HepG2 (cell line): ENCODE measurements around the gene CTNND2. TPM values are rescaled to one million over a fixed set of nuclear protein-coding genes. Genes with fewer than 3 reads are reported as not detected.

ENCODE experiments used
- ATAC-seq: fragments of 200-7000 bp; cut with Tn5 transposase; 3 replicates; pipeline ENCODE4 v1.9.1; 2020; ENCODE audit warnings: mild to moderate bottlenecking, moderate library complexity
- BruUV-seq: library from RNA; stranded (reverse); fragments of 400-500 nt; replicated peaks from 2 replicates; lab custom pipeline; 2021; lab: Mats Ljungman, UMichigan
- CTCF ChIA-PET: fragments of 300-600 bp; formaldehyde crosslinking; extraction: SDS; loops from one replicate; lab custom pipeline; 2021; ENCODE audit warnings: low total read pairs, inconsistent platforms, low intra/inter-chr PET ratio; lab: Yijun Ruan, JAX
- POLR2A ChIA-PET: fragments of 350-600 bp; sonication (Branson Sonifier 250); formaldehyde crosslinking; loops from one replicate; lab custom pipeline; 2020; ENCODE audit warnings: antibody characterized with exemption, inconsistent platforms; lab: Yijun Ruan, JAX
- DNase-seq: peaks from one replicate; pipeline ENCODE4 v3.0.0-alpha.2; 2015; ENCODE audit warnings: low spot score
- FAIRE-seq: peaks from 3 replicates; lab custom pipeline; 2011; peaks lifted over from hg19 to GRCh38; lab: Jason Lieb, UNC
- H2AFZ ChIP-seq: one replicate; pipeline ENCODE4 v1.6.1; 2011; ENCODE audit warnings: low read length, inconsistent platforms
- H3K27ac ChIP-seq: fragments of 300-600 bp; 3 replicates; pipeline ENCODE4 v1.8.0; 2011; ENCODE audit warnings: mixed run types, mild to moderate bottlenecking, mixed read lengths, low read length, inconsistent platforms; ENCODE audit not compliant: insufficient read depth; ENCODE audit errors: extremely low read length
- H3K27me3 ChIP-seq, 2 experiments: fragments of 200-600 bp in 1 of 2; 2 replicates in 1 of 2; 3 replicates in 1 of 2; pipeline versions ENCODE4 v1.6.0 to v1.8.0; 2011; ENCODE audit warnings: low read length in 2 of 2, mild to moderate bottlenecking in 2 of 2, moderate library complexity in 2 of 2, inconsistent platforms in 1 of 2; ENCODE audit not compliant: insufficient read depth in 2 of 2, control insufficient read depth in 1 of 2
- H3K36me3 ChIP-seq, 2 experiments: fragments of 200-600 bp in 1 of 2; replicated peaks in 1 of 2; 2 replicates in 1 of 2; 3 replicates in 1 of 2; pipeline versions ENCODE4 v1.5.1 to v1.8.0; 2011; ENCODE audit warnings: low read length in 2 of 2, inconsistent platforms in 1 of 2; ENCODE audit not compliant: insufficient read depth in 2 of 2, control insufficient read depth in 1 of 2
- H3K4me1 ChIP-seq: 2 replicates; pipeline ENCODE4 v1.5.1; 2012; ENCODE audit warnings: low read length, inconsistent platforms; ENCODE audit not compliant: insufficient read depth
- H3K4me2 ChIP-seq: 2 replicates; pipeline ENCODE4 v1.6.0; 2011; ENCODE audit warnings: low read depth, low read length, inconsistent platforms
- H3K4me3 ChIP-seq, 3 experiments: fragments of 200-600 bp in 1 of 3; sonication (generic), shearing (Covaris generic) in 1 of 3; replicated peaks in 1 of 3; 2 replicates each; pipeline ENCODE4 v1.5.1; 2011 to 2016; ENCODE audit warnings: low read length in 3 of 3, inconsistent platforms in 2 of 3, low read depth in 2 of 3, mild to moderate bottlenecking in 2 of 3, control low read depth in 1 of 3, mixed read lengths in 1 of 3; ENCODE audit not compliant: insufficient read depth in 1 of 3
- H3K79me2 ChIP-seq: one replicate; pipeline ENCODE4 v1.6.1; 2011; ENCODE audit warnings: low read length, inconsistent platforms; ENCODE audit not compliant: insufficient read depth
- H3K9ac ChIP-seq: 2 replicates; pipeline ENCODE4 v1.6.0; 2011; ENCODE audit warnings: mild to moderate bottlenecking, low read depth, low read length, inconsistent platforms; ENCODE audit not compliant: insufficient read depth
- H3K9me3 ChIP-seq: 2 replicates; pipeline ENCODE4 v1.5.1; 2012; ENCODE audit warnings: mild to moderate bottlenecking, low read length
- H4K20me1 ChIP-seq: 2 replicates; pipeline ENCODE4 v1.6.0; 2011; ENCODE audit warnings: inconsistent platforms, mild to moderate bottlenecking, low read length, moderate library complexity; ENCODE audit not compliant: insufficient read depth
- ARHGAP35 ChIP-seq: sonication (generic); formaldehyde crosslinking; IDR thresholded peaks from 2 replicates; pipeline ENCODE4 v1.9.0; 2022; ENCODE audit warnings: mild to moderate bottlenecking, inconsistent platforms, moderate library complexity, missing genetic modification reagents, borderline replicate concordance
- GTF2F1 ChIP-seq: fragments of 150-350 bp; IDR thresholded peaks from 2 replicates; pipeline ENCODE4 v1.6.1; 2014; ENCODE audit warnings: low read length
- MTF2 ChIP-seq: sonication (generic); formaldehyde crosslinking; IDR thresholded peaks from 2 replicates; pipeline ENCODE4 v1.5.0; 2020; ENCODE audit warnings: missing genetic modification reagents, borderline replicate concordance
- RBM22 ChIP-seq: fragments of 200-400 bp; formaldehyde crosslinking; optimal IDR thresholded peaks from 2 replicates; pipeline ENCODE3; 2017; ENCODE audit warnings: mild to moderate bottlenecking, low read length, moderate library complexity
- REL ChIP-seq: sonication (generic); formaldehyde crosslinking; conservative IDR thresholded peaks from 2 replicates; pipeline ENCODE4 v1.8.0; 2022; ENCODE audit warnings: mild to moderate bottlenecking, missing genetic modification reagents, moderate library complexity
- SRSF4 ChIP-seq: fragments of 200-400 bp; formaldehyde crosslinking; IDR thresholded peaks from one replicate; pipeline ENCODE4 v1.6.1; 2018; ENCODE audit warnings: mild to moderate bottlenecking, low read depth, low read length, moderate library complexity; ENCODE audit not compliant: poor library complexity, severe bottlenecking
- XBP1 ChIP-seq: sonication (generic); formaldehyde crosslinking; IDR thresholded peaks from 2 replicates; pipeline ENCODE4 v1.5.0; 2020; ENCODE audit warnings: missing genetic modification reagents
- ZMAT3 ChIP-seq: sonication (generic); formaldehyde crosslinking; conservative IDR thresholded peaks from 2 replicates; pipeline ENCODE4 v1.7.0; 2021; ENCODE audit warnings: missing genetic modification reagents
- ZNF441 ChIP-seq: sonication (generic); formaldehyde crosslinking; IDR thresholded peaks from 2 replicates; pipeline ENCODE4 v1.7.0; 2021; ENCODE audit warnings: missing genetic modification reagents, borderline replicate concordance
- WGBS: methylation state at CpG from one replicate; pipeline ENCODE4 v1.1.6; 2017; ENCODE audit warnings: low lambda C conversion rate; 5-methylcytosine and 5-hydroxymethylcytosine counted together
- in situ Hi-C: cut with HindIII; loops from 2 replicates; pipeline ENCODE4 v1.10.0; 2017; ENCODE audit warnings: low pct_unique_long_range_greater_than_20kb; ENCODE audit not compliant: extremely low pct_ligation_motif_present
- intact Hi-C: fragments of 100-400 bp; cut with micrococcal nuclease; formaldehyde crosslinking; loops from one replicate; pipeline ENCODE4 v1.10.0; 2022; ENCODE audit not compliant: unreplicated experiment
- polyA plus RNA-seq, 8 experiments: library from polyadenylated mRNA; depleted of rRNA in 3 of 8; stranded (reverse) in 7 of 8; unstranded in 1 of 8; fragments of >200 nt; fragmentation: Illumina TruSeq in 4 of 8; extraction: Trizol in 4 of 8; gene quantifications; 2 replicates each; pipeline versions ENCODE4 v1.2.1 to v1.2.3, GENCODE V29; 2011 to 2016; ENCODE audit warnings: low read depth in 4 of 8, missing spikeins in 1 of 8, mixed read lengths in 1 of 8; ENCODE audit not compliant: insufficient read depth in 1 of 8
- total RNA-seq, 5 experiments: library from RNA; depleted of rRNA; stranded (reverse); fragments of >200 nt; fragmentation: Illumina TruSeq; extraction: Trizol; gene quantifications; 2 replicates each; pipeline ENCODE4 v1.2.3, GENCODE V29; 2016; ENCODE audit warnings: low read depth in 1 of 5
- TF ChIP-seq, protein P1 (sequence below): IDR thresholded peaks from 2 replicates; pipeline ENCODE4 v1.6.1; 2016; ENCODE audit warnings: low read depth, borderline replicate concordance
- TF ChIP-seq, protein P2 (sequence below): sonication (generic); formaldehyde crosslinking; conservative IDR thresholded peaks from 2 replicates; pipeline ENCODE4 v1.5.0; 2020; ENCODE audit warnings: missing genetic modification reagents

The CTNND2 gene
- total and polyA plus RNA-seq, 2 of the 13 experiments (the other 11 are each of a cell fraction or from before 2014, with no cell fraction given): not detected

DNA sequence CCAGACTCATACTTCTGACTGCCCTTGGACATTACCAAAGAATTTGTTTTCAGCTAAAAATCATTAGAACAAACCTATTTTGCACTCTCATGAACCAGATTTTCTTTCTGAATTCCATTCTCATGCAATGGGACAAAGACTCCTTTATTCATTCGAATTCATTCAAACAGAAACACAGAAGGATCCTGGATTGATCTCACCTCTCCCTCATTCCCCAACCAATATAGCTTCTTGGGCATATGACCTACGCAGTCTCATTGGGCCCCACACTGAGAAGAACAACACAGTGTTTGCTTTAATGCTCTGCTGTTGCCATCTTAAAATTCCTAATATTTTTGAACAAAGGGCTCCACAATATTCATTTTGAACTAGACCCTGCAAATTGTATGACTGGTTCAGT lies 392.4 kb downstream of the CTNND2 start:
- Histone ChIP-seq H3K79me2 (no peaks in the 10 kb centered on the region), H3K9ac (no peak overlapping the region), H3K4me2 (no peak overlapping the region), H3K36me3 (no peaks in the 10 kb centered on the region), H3K4me1 (peaks cover 9% of the 10 kb centered on the region; the same call in 1 of the 2 replicates), H4K20me1 (no peaks in the 10 kb centered on the region), H3K4me3 (no peak overlapping the region), H3K27ac (no peak overlapping the region), H3K9me3 (no peaks in the 10 kb centered on the region), H3K27me3 (no peaks in the 10 kb centered on the region), H2AFZ (no peak overlapping the region)
- ATAC-seq (no peak), FAIRE-seq (no peak), DNase-seq (peak; percentile 16)
- intact Hi-C loops: no loop called here
- in situ Hi-C loops: no loop called here
- no TSS peak for BruUV-seq
- 23% methylated on average over 2 of the region's 2 CpGs for WGBS
- CTCF ChIA-PET: no interaction called here
- no peak for TF ChIP-seq REL (CRISPR knock-in tag)
- TF ChIP-seq MTF2: no peak
- no peak for TF ChIP-seq RBM22
- TF ChIP-seq, protein P1, sequence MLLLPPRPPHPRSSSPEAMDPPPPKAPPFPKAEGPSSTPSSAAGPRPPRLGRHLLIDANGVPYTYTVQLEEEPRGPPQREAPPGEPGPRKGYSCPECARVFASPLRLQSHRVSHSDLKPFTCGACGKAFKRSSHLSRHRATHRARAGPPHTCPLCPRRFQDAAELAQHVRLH (CRISPR knock-in tag): no peak
- no peak for TF ChIP-seq GTF2F1
- no peak for TF ChIP-seq ZNF441
- TF ChIP-seq, protein P2, sequence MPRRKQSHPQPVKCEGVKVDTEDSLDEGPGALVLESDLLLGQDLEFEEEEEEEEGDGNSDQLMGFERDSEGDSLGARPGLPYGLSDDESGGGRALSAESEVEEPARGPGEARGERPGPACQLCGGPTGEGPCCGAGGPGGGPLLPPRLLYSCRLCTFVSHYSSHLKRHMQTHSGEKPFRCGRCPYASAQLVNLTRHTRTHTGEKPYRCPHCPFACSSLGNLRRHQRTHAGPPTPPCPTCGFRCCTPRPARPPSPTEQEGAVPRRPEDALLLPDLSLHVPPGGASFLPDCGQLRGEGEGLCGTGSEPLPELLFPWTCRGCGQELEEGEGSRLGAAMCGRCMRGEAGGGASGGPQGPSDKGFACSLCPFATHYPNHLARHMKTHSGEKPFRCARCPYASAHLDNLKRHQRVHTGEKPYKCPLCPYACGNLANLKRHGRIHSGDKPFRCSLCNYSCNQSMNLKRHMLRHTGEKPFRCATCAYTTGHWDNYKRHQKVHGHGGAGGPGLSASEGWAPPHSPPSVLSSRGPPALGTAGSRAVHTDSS: no peak
- TF ChIP-seq SRSF4: no peak
- no peak for TF ChIP-seq ARHGAP35
- TF ChIP-seq XBP1: no peak
- TF ChIP-seq ZMAT3 (CRISPR knock-in tag): no peak
- POLR2A ChIA-PET: no interaction called here
